ENCODE measurements around the gene GPR107. TPM values are rescaled to one million over a fixed set of nuclear protein-coding genes. Genes with fewer than 3 reads are reported as not detected.

GPR107 gene
- total RNA-seq, 4 donors from 2014 or later, result 13.5 to 20.7 (median 17.5) TPM

DNA sequence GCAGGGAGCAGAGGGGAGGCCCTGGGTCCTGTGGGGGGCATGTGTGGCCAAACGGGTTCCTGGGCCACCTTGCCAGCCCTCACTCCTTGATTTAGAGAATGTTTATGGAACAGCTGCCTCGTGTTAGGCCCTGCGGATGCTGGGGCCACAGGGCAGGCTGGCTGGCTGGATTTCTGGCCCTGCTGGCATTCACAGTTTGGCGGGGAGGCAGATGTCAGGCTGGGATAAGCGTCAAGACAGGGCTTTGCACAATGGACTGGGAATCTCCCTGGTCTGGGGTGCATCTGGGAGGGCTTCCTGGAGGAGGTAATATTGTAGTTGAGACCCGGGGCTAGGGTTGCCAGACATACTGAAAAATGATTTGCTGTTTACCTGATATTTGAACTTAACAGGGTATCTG is 132.3 kb downstream of the GPR107 start:
- in situ Hi-C loops (cut with MboI; ENCODE audit: low sequenced_read_pairs in 4 of 4) (no loop called here), intact Hi-C loops (cut with DNase I; ENCODE audit: low total_unique reads) (no loop called here)
- H3K27ac ChIP-seq, result no peak overlapping the region
- H3K4me1 ChIP-seq, result no peaks in the 10 kb centered on the region
- DNase-seq (no peak), ATAC-seq (no peak)
- H3K9me3 ChIP-seq, result no peaks in the 10 kb centered on the region
- no peaks in the 10 kb centered on the region for H3K36me3 ChIP-seq
- no peaks in the 10 kb centered on the region for H3K27me3 ChIP-seq
- TF ChIP-seq, protein P1, sequence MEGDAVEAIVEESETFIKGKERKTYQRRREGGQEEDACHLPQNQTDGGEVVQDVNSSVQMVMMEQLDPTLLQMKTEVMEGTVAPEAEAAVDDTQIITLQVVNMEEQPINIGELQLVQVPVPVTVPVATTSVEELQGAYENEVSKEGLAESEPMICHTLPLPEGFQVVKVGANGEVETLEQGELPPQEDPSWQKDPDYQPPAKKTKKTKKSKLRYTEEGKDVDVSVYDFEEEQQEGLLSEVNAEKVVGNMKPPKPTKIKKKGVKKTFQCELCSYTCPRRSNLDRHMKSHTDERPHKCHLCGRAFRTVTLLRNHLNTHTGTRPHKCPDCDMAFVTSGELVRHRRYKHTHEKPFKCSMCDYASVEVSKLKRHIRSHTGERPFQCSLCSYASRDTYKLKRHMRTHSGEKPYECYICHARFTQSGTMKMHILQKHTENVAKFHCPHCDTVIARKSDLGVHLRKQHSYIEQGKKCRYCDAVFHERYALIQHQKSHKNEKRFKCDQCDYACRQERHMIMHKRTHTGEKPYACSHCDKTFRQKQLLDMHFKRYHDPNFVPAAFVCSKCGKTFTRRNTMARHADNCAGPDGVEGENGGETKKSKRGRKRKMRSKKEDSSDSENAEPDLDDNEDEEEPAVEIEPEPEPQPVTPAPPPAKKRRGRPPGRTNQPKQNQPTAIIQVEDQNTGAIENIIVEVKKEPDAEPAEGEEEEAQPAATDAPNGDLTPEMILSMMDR (IDR thresholded peaks at IDR 0.05 in 4 of 5, conservative IDR thresholded peaks at IDR 0.05 in 1 of 5), result no peak
- TF ChIP-seq POLR2A (IDR thresholded peaks at IDR 0.05), result no peak
- no peak overlapping the region for H3K4me3 ChIP-seq

- H3K27ac ChIP-seq, result no peak overlapping the region
- no peaks in the 10 kb centered on the region for H3K9me3 ChIP-seq
- no peaks in the 10 kb centered on the region for H3K27me3 ChIP-seq
- no peaks in the 10 kb centered on the region for H3K36me3 ChIP-seq
- H3K4me1 ChIP-seq, result no peaks in the 10 kb centered on the region
- peak in 1 of 2 donors; percentile 36 for ATAC-seq
- TF ChIP-seq, protein P1 (IDR thresholded peaks at IDR 0.05 in 4 of 5, conservative IDR thresholded peaks at IDR 0.05 in 1 of 5), result no peak
- no peak for TF ChIP-seq POLR2A (IDR thresholded peaks at IDR 0.05)
- intact Hi-C loops (cut with DNase I; ENCODE audit: low total_unique reads) (no loop called here), in situ Hi-C loops (cut with MboI; ENCODE audit: low sequenced_read_pairs in 4 of 4) (no loop called here)
- peak in 1 of 2 donors; percentile 23 for DNase-seq
- no peak overlapping the region for H3K4me3 ChIP-seq
Measured at GRCh38 chr9:130186839-130187522, 133.3 kb downstream of the GPR107 start.

DNA sequence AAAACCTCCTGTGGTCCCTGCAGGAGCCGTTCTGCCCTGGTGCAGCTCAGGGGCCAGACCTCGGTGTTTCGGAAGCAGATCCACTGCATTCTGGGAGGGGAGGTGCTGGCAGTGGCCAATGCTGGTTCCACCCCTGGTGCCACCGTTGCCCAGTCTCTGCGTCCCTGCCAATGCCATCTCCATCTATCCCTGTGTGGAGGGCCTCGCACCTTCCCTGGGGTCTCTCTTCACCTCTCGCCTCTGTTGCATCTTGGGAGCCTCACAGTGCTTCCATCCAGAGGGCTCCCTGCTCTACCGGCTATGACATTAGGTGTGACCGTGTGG is 133.8 kb downstream of the GPR107 start:
- intact Hi-C loops (cut with DNase I; ENCODE audit: low total_unique reads), result no loop called here
- H3K4me3 ChIP-seq, result no peak overlapping the region

DNA sequence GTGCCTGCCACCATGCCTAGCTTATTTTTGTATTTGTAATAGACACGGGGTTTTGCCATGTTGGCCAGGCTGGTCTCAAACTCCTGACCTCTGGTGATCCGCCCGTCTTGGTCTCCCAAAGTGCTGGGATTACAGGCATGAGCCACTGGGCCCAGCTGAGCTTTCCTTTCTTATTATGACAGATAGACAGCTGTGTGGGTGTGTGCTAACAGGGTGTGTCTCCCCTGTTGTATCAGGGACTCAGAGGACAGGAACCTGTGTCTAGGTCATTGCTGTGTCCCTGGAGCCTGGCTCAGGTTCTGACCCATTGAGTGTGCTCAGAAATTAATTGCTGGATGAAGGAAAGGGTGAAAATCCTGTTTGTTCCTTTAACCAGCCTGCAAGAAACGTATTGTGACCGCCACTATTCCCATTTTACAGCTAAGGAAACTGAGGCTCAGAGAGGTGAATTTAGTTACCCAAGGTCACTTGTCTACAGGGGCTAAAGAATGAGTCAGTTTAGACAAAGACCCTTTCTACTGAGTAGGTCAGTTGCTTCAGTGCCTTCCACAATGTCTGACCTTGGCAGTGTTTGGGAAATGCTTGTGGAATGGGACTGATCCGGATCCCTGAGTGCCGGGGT is 135.3 kb downstream of the GPR107 start:
- Histone ChIP-seq H3K4me1 (no peaks in the 10 kb centered on the region), H3K4me3 (no peak overlapping the region), H3K36me3 (no peaks in the 10 kb centered on the region), H3K27ac (no peak overlapping the region), H3K9me3 (no peaks in the 10 kb centered on the region), H3K27me3 (no peaks in the 10 kb centered on the region)
- no peak for DNase-seq
- in situ Hi-C loops (cut with MboI; ENCODE audit: low sequenced_read_pairs in 4 of 4) (no loop called here), intact Hi-C loops (cut with DNase I; ENCODE audit: low total_unique reads) (no loop called here)
- ATAC-seq, result no peak
- TF ChIP-seq POLR2A (IDR thresholded peaks at IDR 0.05), result no peak
- TF ChIP-seq, protein P1 (IDR thresholded peaks at IDR 0.05 in 4 of 5, conservative IDR thresholded peaks at IDR 0.05 in 1 of 5), result no peak

More for the DNA sequence above, 133.8 kb downstream of the GPR107 start:
- Histone ChIP-seq H3K27ac (no peak overlapping the region), H3K36me3 (no peaks in the 10 kb centered on the region), H3K27me3 (no peaks in the 10 kb centered on the region), H3K9me3 (no peaks in the 10 kb centered on the region), H3K4me1 (no peaks in the 10 kb centered on the region)
- in situ Hi-C loops (cut with MboI; ENCODE audit: low sequenced_read_pairs in 4 of 4), result no loop called here
- no peak for TF ChIP-seq POLR2A (IDR thresholded peaks at IDR 0.05)
- TF ChIP-seq, protein P1 (IDR thresholded peaks at IDR 0.05 in 4 of 5, conservative IDR thresholded peaks at IDR 0.05 in 1 of 5), result no peak
- DNase-seq (no peak), ATAC-seq (no peak)

Other genes starting within 250 kb of the GPR107 start
- 10 to 100 TPM; 18.1 to 31.9 (median 24.9) TPM for gene TOR1A, start 229.8 kb upstream of the GPR107 start, total RNA-seq
- gene C9orf78, start 218.6 kb upstream of the GPR107 start, total RNA-seq, result 100 to 1,000 TPM in 1 of 4 donors, 10 to 100 TPM in 3; 82.3 to 108 (median 83.9) TPM
- gene USP20, start 218.4 kb upstream of the GPR107 start, total RNA-seq, result 10 to 100 TPM; 13.4 to 25.4 (median 18.6) TPM
- 10 to 100 TPM; 13.3 to 30.0 (median 17.9) TPM for gene FNBP1, start 10.7 kb upstream of the GPR107 start, total RNA-seq
- 1 to 10 TPM; 2.1 to 4.6 (median 2.5) TPM for gene NCS1, start 118.5 kb downstream of the GPR107 start, total RNA-seq
- gene HMCN2, start 211.9 kb downstream of the GPR107 start, total RNA-seq, result 1 to 10 TPM; 1.9 to 8.5 (median 7.7) TPM